HepG2 (cell line): ENCODE data around the gene SLC25A17. TPM values are rescaled to one million over a fixed set of nuclear protein-coding genes. Genes with fewer than 3 reads are reported as not detected.

Experiments used
- AHDC1 ChIP-seq: sonication (generic); formaldehyde crosslinking; IDR thresholded peaks from 2 replicates; pipeline ENCODE4 v1.5.1; 2020; ENCODE audit warnings: mild to moderate bottlenecking, missing genetic modification reagents, borderline replicate concordance
- HNRNPLL ChIP-seq: fragments of 200-400 bp; formaldehyde crosslinking; IDR thresholded peaks from 2 replicates; pipeline ENCODE4 v1.6.1; 2017; ENCODE audit warnings: mild to moderate bottlenecking, low read depth, low read length; ENCODE audit not compliant: poor library complexity, severe bottlenecking
- HOXA7 ChIP-seq: sonication (generic); formaldehyde crosslinking; IDR thresholded peaks from 2 replicates; pipeline ENCODE4 v1.8.1; 2022; ENCODE audit warnings: mild to moderate bottlenecking, missing genetic modification reagents, moderate library complexity
- JUNB ChIP-seq: sonication (generic); formaldehyde crosslinking; IDR thresholded peaks from 2 replicates; pipeline ENCODE4 v1.8.0; 2022; ENCODE audit warnings: missing genetic modification reagents, mild to moderate bottlenecking, borderline replicate concordance
- MAX ChIP-seq: IDR thresholded peaks from 2 replicates; pipeline ENCODE4 v1.6.1; 2012; ENCODE audit warnings: inconsistent platforms
- MEIS1 ChIP-seq: sonication (generic); formaldehyde crosslinking; IDR thresholded peaks from 2 replicates; pipeline ENCODE4 v1.9.0; 2021; ENCODE audit warnings: mild to moderate bottlenecking, missing genetic modification reagents, moderate library complexity, borderline replicate concordance
- MIXL1 ChIP-seq: IDR thresholded peaks from 2 replicates; pipeline ENCODE4 v1.6.1; 2016
- RFXAP ChIP-seq: sonication (generic); formaldehyde crosslinking; IDR thresholded peaks from 2 replicates; pipeline ENCODE4 v1.4.0; 2020; ENCODE audit warnings: missing genetic modification reagents, borderline replicate concordance
- ZBTB7A ChIP-seq: sonication (generic); formaldehyde crosslinking; IDR thresholded peaks from 2 replicates; pipeline ENCODE4 v1.8.0; 2022; ENCODE audit warnings: mild to moderate bottlenecking, missing genetic modification reagents
- ZC3H13 ChIP-seq: sonication (generic); formaldehyde crosslinking; IDR thresholded peaks from 2 replicates; pipeline ENCODE4 v1.8.1; 2023; ENCODE audit warnings: mild to moderate bottlenecking, missing genetic modification reagents, moderate library complexity
- ZFP41 ChIP-seq: sonication (generic); formaldehyde crosslinking; IDR thresholded peaks from 2 replicates; pipeline ENCODE4 v1.4.0; 2020; ENCODE audit warnings: mild to moderate bottlenecking, missing genetic modification reagents, borderline replicate concordance
- ZFP82 ChIP-seq: sonication (generic); formaldehyde crosslinking; IDR thresholded peaks from 2 replicates; pipeline ENCODE4 v1.5.1; 2020; ENCODE audit warnings: mild to moderate bottlenecking, missing genetic modification reagents, borderline replicate concordance
- ZNF326 ChIP-seq: sonication (generic); formaldehyde crosslinking; IDR thresholded peaks from 2 replicates; pipeline ENCODE4 v1.4.0; 2020; ENCODE audit warnings: missing genetic modification reagents, borderline replicate concordance
- ZNF546 ChIP-seq: sonication (generic); formaldehyde crosslinking; conservative IDR thresholded peaks from 2 replicates; pipeline ENCODE4 v1.8.1; 2023; ENCODE audit warnings: mild to moderate bottlenecking, missing genetic modification reagents
- ZNF572 ChIP-seq: sonication (generic); formaldehyde crosslinking; IDR thresholded peaks from 2 replicates; pipeline ENCODE4 v1.5.1; 2020; ENCODE audit warnings: mild to moderate bottlenecking, missing genetic modification reagents
- ZNF691 ChIP-seq: sonication (generic); formaldehyde crosslinking; IDR thresholded peaks from 2 replicates; pipeline ENCODE4 v1.4.0; 2020; ENCODE audit warnings: missing genetic modification reagents, low read depth, mild to moderate bottlenecking, borderline replicate concordance
- ZNF710 ChIP-seq: sonication (generic); formaldehyde crosslinking; IDR thresholded peaks from 2 replicates; pipeline ENCODE4 v1.5.0; 2020; ENCODE audit warnings: mild to moderate bottlenecking, missing genetic modification reagents, borderline replicate concordance
- ZNF737 ChIP-seq: sonication (generic); formaldehyde crosslinking; IDR thresholded peaks from 2 replicates; pipeline ENCODE4 v1.5.0; 2020; ENCODE audit warnings: missing genetic modification reagents, mild to moderate bottlenecking, borderline replicate concordance
- ZSCAN9 ChIP-seq: IDR thresholded peaks from 2 replicates; pipeline ENCODE4 v1.6.1; 2016; ENCODE audit warnings: borderline replicate concordance
- polyA plus RNA-seq, 8 experiments: library from polyadenylated mRNA; depleted of rRNA in 3 of 8; stranded (reverse) in 7 of 8; unstranded in 1 of 8; fragments of >200 nt; fragmentation: Illumina TruSeq in 4 of 8; extraction: Trizol in 4 of 8; gene quantifications; 2 replicates each; pipeline versions ENCODE4 v1.2.1 to v1.2.3, GENCODE V29; 2011 to 2016; ENCODE audit warnings: low read depth in 4 of 8, missing spikeins in 1 of 8, mixed read lengths in 1 of 8; ENCODE audit not compliant: insufficient read depth in 1 of 8
- total RNA-seq, 5 experiments: library from RNA; depleted of rRNA; stranded (reverse); fragments of >200 nt; fragmentation: Illumina TruSeq; extraction: Trizol; gene quantifications; 2 replicates each; pipeline ENCODE4 v1.2.3, GENCODE V29; 2016; ENCODE audit warnings: low read depth in 1 of 5

SLC25A17 gene
- total and polyA plus RNA-seq, 2 of the 13 experiments (the other 11 are each of a cell fraction or from before 2014, with no cell fraction given), result 15.7 to 27.9 TPM

- TF ChIP-seq ZNF546 (CRISPR knock-in tag) (no peak; the same call in 1 of the 2 replicates), MIXL1 (CRISPR knock-in tag) (peak; percentile 37; the same call in 1 of the 2 replicates), ZFP82 (CRISPR knock-in tag) (peak; percentile 31; the same call in 1 of the 2 replicates), JUNB (CRISPR knock-in tag) (no peak; the same call in 1 of the 2 replicates), ZBTB7A (CRISPR knock-in tag) (peak; percentile 94), ZFP41 (CRISPR knock-in tag) (peak; percentile 72; the same call in 1 of the 2 replicates), ZNF691 (CRISPR knock-in tag) (peak; percentile 21; the same call in 1 of the 2 replicates), RFXAP (CRISPR knock-in tag) (no peak; the same call in 1 of the 2 replicates), ZNF326 (CRISPR knock-in tag) (no peak), MAX (peak; percentile 88), ZC3H13 (CRISPR knock-in tag) (peak; percentile 75; the same call in 1 of the 2 replicates), HNRNPLL (peak; percentile 96), HOXA7 (CRISPR knock-in tag) (no peak), MEIS1 (0 out of 2 replicates have a peak, but pooled peaks have one; percentile 31), ZNF710 (CRISPR knock-in tag) (peak; percentile 34; the same call in 1 of the 2 replicates), ZNF572 (no peak), ZSCAN9 (CRISPR knock-in tag) (peak; percentile 94), AHDC1 (CRISPR knock-in tag) (peak; percentile 24), ZNF737 (CRISPR knock-in tag) (no peak)
Observed at GRCh38 chr22:40856513-40857308, 37.6 kb upstream of the SLC25A17 start, which contains the start of the genes ST13 and XPNPEP3 (continued).
